Liver (tissue), 3 donors: Measurements from ENCODE around the gene SMAP1.

Experiments
- CTCF ChIP-seq: fragments of 150-350 bp; IDR thresholded peaks from 2 replicates; pipeline ENCODE4 v1.5.1; 2017; ENCODE audit warnings: improper control_type of control experiment, low read depth, low read length; ENCODE audit not compliant: missing input control
- EGR1 ChIP-seq, 2 donors: IDR thresholded peaks; 2 replicates each; pipeline ENCODE4 v1.6.1; 2016 to 2018; ENCODE audit warnings: antibody characterized with exemption in 2 of 2, low read depth in 2 of 2
- FOXA1 ChIP-seq: IDR thresholded peaks from 2 replicates; pipeline ENCODE4 v1.6.1; 2016; ENCODE audit warnings: antibody characterized with exemption
- GABPA ChIP-seq, 2 donors: IDR thresholded peaks in 1 of 2; conservative IDR thresholded peaks in 1 of 2; 2 replicates each; pipeline ENCODE4 v1.6.1; 2016; ENCODE audit warnings: antibody characterized with exemption in 2 of 2, mild to moderate bottlenecking in 1 of 2, moderate library complexity in 1 of 2
- HNF4A ChIP-seq, 2 donors: conservative IDR thresholded peaks; 2 replicates each; pipeline ENCODE4 v1.6.1; 2016; ENCODE audit warnings: antibody characterized with exemption in 2 of 2, mild to moderate bottlenecking in 2 of 2
- JUND ChIP-seq, 2 donors: IDR thresholded peaks; 2 replicates each; pipeline ENCODE4 v1.6.1; 2016; ENCODE audit warnings: antibody characterized with exemption in 2 of 2
- RAD21 ChIP-seq, 2 donors: IDR thresholded peaks; 2 replicates each; pipeline ENCODE4 v1.6.1; 2016; ENCODE audit warnings: antibody characterized with exemption in 2 of 2, mild to moderate bottlenecking in 2 of 2
- SP1 ChIP-seq: IDR thresholded peaks from 2 replicates; pipeline ENCODE4 v1.6.1; 2018; ENCODE audit warnings: antibody characterized with exemption, mild to moderate bottlenecking
- TAF1 ChIP-seq: conservative IDR thresholded peaks from 2 replicates; pipeline ENCODE4 v1.6.1; 2016; ENCODE audit warnings: antibody characterized with exemption, mild to moderate bottlenecking
- YY1 ChIP-seq: IDR thresholded peaks from 2 replicates; pipeline ENCODE4 v1.6.1; 2016; ENCODE audit warnings: antibody characterized with exemption, mild to moderate bottlenecking
- ZBTB33 ChIP-seq: IDR thresholded peaks from 2 replicates; pipeline ENCODE4 v1.6.1; 2016; ENCODE audit warnings: antibody characterized with exemption
- TF ChIP-seq, protein P1 (sequence below): IDR thresholded peaks from 2 replicates; pipeline ENCODE4 v1.6.1; 2016; ENCODE audit warnings: antibody characterized with exemption, mild to moderate bottlenecking
- TF ChIP-seq, protein P2 (sequence below): IDR thresholded peaks from 2 replicates; pipeline ENCODE4 v1.6.1; 2016; ENCODE audit warnings: antibody characterized with exemption
- TF ChIP-seq, protein P3 (sequence below): IDR thresholded peaks from 2 replicates; pipeline ENCODE4 v1.6.1; 2016; ENCODE audit warnings: antibody characterized with exemption
- donor health status: healthy.
- donor health status: healthy.

DNA sequence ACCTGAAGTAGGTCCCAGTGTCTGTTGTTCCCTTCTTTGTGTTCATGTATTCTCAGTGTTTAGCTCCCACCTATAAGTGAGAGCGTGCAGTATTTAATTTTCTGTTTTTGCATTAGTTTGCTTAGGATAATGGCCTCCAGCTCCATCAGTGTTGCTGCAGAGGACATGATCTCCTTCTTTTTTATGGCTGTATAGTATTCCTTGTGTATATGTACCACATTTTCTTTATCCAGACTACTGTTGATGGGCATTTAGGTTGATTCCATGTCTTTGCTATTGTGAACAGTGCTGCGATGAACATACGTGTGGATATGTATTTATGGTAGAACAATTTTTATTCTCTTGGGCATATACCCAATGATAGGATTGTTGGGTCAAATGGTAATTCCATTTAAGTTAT lies 163.7 kb downstream of the SMAP1 start:
- TF ChIP-seq CTCF (no peak), JUND (IDR thresholded peaks at IDR 0.05) (no peak), EGR1 (IDR thresholded peaks at IDR 0.05; ENCODE audit: low read depth in 2 of 2) (no peak), TAF1 (no peak), HNF4A (conservative IDR thresholded peaks at IDR 0.05) (no peak), SP1 (no peak), ZBTB33 (no peak), RAD21 (IDR thresholded peaks at IDR 0.05) (no peak), YY1 (no peak), GABPA (IDR thresholded peaks at IDR 0.05 in 1 of 2, conservative IDR thresholded peaks at IDR 0.05 in 1 of 2) (no peak), FOXA1 (no peak)
- TF ChIP-seq, protein P1, sequence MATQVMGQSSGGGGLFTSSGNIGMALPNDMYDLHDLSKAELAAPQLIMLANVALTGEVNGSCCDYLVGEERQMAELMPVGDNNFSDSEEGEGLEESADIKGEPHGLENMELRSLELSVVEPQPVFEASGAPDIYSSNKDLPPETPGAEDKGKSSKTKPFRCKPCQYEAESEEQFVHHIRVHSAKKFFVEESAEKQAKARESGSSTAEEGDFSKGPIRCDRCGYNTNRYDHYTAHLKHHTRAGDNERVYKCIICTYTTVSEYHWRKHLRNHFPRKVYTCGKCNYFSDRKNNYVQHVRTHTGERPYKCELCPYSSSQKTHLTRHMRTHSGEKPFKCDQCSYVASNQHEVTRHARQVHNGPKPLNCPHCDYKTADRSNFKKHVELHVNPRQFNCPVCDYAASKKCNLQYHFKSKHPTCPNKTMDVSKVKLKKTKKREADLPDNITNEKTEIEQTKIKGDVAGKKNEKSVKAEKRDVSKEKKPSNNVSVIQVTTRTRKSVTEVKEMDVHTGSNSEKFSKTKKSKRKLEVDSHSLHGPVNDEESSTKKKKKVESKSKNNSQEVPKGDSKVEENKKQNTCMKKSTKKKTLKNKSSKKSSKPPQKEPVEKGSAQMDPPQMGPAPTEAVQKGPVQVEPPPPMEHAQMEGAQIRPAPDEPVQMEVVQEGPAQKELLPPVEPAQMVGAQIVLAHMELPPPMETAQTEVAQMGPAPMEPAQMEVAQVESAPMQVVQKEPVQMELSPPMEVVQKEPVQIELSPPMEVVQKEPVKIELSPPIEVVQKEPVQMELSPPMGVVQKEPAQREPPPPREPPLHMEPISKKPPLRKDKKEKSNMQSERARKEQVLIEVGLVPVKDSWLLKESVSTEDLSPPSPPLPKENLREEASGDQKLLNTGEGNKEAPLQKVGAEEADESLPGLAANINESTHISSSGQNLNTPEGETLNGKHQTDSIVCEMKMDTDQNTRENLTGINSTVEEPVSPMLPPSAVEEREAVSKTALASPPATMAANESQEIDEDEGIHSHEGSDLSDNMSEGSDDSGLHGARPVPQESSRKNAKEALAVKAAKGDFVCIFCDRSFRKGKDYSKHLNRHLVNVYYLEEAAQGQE = no peak
- TF ChIP-seq, protein P2, sequence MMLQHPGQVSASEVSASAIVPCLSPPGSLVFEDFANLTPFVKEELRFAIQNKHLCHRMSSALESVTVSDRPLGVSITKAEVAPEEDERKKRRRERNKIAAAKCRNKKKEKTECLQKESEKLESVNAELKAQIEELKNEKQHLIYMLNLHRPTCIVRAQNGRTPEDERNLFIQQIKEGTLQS = no peak
- TF ChIP-seq, protein P3, sequence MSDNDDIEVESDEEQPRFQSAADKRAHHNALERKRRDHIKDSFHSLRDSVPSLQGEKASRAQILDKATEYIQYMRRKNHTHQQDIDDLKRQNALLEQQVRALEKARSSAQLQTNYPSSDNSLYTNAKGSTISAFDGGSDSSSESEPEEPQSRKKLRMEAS = no peak
